ENCODE results near the gene NUP214.

DNA sequence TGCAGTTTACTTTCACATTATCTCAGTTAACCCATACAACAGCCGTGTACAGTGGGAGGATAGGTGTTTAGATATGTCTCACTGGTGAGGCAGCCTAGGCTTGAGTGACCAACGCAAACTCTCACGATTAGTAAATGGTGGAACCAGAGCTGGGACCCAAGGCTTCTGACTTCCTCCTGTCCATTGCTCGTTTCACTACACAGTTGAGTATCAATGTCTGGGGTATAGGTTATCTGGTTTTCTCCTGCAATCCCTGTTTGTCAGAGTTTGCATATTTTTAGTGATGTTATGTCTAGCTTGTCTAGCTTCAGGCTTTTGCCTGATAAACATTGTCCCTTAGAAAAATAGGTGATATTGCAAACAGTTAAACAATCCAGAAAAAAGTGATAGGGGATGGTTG lies 62.6 kb downstream of the NUP214 start:
- TF ChIP-seq POLR2A (IDR thresholded peaks at IDR 0.05) (no peak), CTCF (IDR thresholded peaks at IDR 0.05) (no peak), POLR2AphosphoS5 (IDR thresholded peaks at IDR 0.05; ENCODE audit: insufficient read depth in 1 of 2, low read depth in 1 of 2) (no peak)

Measured in vagina (tissue), 2 donors.